HCT116 (cell line): ENCODE results near the gene CCDC9B.

Source experiments
- CTCF ChIP-seq, 3 experiments: fragments of 200-600 bp in 1 of 3; sonication (generic) in 1 of 3; IDR thresholded peaks in 2 of 3; conservative IDR thresholded peaks in 1 of 3; 2 replicates each; pipeline ENCODE4 v1.5.1; 2012 to 2017; ENCODE audit warnings: low read depth in 2 of 3, low read length in 2 of 3, antibody characterized with exemption in 1 of 3, borderline replicate concordance in 1 of 3, control low read depth in 1 of 3, mild to moderate bottlenecking in 1 of 3, mixed read lengths in 1 of 3, mixed run types in 1 of 3, moderate library complexity in 1 of 3; ENCODE audit not compliant: insufficient read depth in 1 of 3
- EGR1 ChIP-seq: IDR thresholded peaks from 2 replicates; pipeline ENCODE4 v1.6.1; 2012; ENCODE audit warnings: low read depth
- EZH2 ChIP-seq: fragments of 200-600 bp; sonication (generic); IDR thresholded peaks from 2 replicates; pipeline ENCODE4 v1.6.1; 2017; ENCODE audit warnings: antibody characterized with exemption, mixed run types
- FOSL1 ChIP-seq: IDR thresholded peaks from 2 replicates; pipeline ENCODE4 v1.6.1; 2012; ENCODE audit warnings: low read depth
- POLR2AphosphoS5 ChIP-seq: IDR thresholded peaks from 2 replicates; pipeline ENCODE4 v1.6.1; 2011; ENCODE audit warnings: mild to moderate bottlenecking, low read depth, low read length, moderate library complexity
- RAD21 ChIP-seq: IDR thresholded peaks from 2 replicates; pipeline ENCODE4 v1.6.1; 2012; ENCODE audit warnings: low read depth, mild to moderate bottlenecking
- SP1 ChIP-seq: IDR thresholded peaks from 2 replicates; pipeline ENCODE4 v1.6.1; 2012; ENCODE audit warnings: low read depth
- SRF ChIP-seq: IDR thresholded peaks from 2 replicates; pipeline ENCODE4 v1.6.1; 2012; ENCODE audit warnings: low read depth
- ZNF274 ChIP-seq: fragments of 200-500 bp; sonication (Bioruptor generic); IDR thresholded peaks from 2 replicates; pipeline ENCODE4 v1.6.1; 2014; ENCODE audit warnings: mild to moderate bottlenecking, low read depth, low read length, inconsistent platforms
- TF ChIP-seq, protein P1 (sequence below): IDR thresholded peaks from 2 replicates; pipeline ENCODE4 v1.6.1; 2012

GRCh38 chr15:40295297-40295696 lies 45.4 kb downstream of the CCDC9B start:
- no peak for TF ChIP-seq CTCF (IDR thresholded peaks at IDR 0.05 in 2 of 3, conservative IDR thresholded peaks at IDR 0.05 in 1 of 3; ENCODE audit: borderline replicate concordance in 1 of 3, insufficient read depth in 1 of 3, low read depth in 2 of 3, low read length in 2 of 3)
- TF ChIP-seq RAD21, result no peak
- no peak for TF ChIP-seq ZNF274
- TF ChIP-seq, protein P1, sequence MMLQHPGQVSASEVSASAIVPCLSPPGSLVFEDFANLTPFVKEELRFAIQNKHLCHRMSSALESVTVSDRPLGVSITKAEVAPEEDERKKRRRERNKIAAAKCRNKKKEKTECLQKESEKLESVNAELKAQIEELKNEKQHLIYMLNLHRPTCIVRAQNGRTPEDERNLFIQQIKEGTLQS, result no peak
- no peak for TF ChIP-seq EZH2
- TF ChIP-seq EGR1, result no peak
- TF ChIP-seq POLR2AphosphoS5, result no peak
- TF ChIP-seq FOSL1, result no peak
- no peak for TF ChIP-seq SRF
- no peak for TF ChIP-seq SP1
